ENCODE measurements around the gene LMF1. TPM values are rescaled to one million over a fixed set of nuclear protein-coding genes. Genes with fewer than 3 reads are reported as not detected.

Gene LMF1
- total RNA-seq, 1 donor from 2014 or later = 11.4 TPM

DNA sequence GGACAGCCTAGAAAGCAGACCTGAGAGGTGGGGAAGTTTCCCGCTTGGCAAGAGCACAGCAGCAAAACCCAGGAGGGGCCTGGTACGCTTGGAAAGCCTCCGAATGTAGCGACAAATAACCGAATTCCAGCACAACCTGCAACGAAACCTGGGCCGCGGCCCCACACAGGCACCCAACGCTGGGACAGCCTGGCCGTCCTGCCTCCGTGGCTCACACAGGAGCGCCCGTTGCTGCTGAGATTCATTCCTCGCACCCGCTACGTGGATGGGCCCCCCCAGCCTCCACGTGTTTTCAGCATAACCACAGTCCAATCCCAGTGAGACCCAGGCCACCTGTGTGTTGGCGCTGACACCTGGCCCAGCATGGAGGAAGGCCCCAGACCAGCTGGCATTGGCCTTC is 42.9 kb downstream of the LMF1 start:
- no peak for ATAC-seq

DNA sequence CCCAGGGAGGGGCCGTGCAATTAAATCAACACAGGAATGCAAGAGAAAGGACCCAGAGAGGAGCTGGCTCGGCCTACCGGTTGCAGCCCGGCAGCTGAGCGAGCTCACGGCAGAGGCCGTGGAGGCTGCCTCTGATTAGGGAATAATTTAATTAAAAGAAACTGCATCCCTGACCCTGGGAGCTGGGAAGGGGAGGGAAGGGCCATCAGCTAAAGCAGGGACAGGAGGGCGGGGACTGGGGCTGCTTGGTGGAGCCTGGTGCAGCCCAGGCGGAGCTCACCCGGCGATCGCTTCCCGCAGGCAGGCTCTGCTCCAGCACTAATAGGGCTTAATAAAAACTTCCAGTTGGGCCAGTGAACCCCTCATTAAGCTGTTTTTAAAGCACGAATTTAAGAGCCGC is 43.4 kb downstream of the LMF1 start:
- no peak for ATAC-seq

DNA sequence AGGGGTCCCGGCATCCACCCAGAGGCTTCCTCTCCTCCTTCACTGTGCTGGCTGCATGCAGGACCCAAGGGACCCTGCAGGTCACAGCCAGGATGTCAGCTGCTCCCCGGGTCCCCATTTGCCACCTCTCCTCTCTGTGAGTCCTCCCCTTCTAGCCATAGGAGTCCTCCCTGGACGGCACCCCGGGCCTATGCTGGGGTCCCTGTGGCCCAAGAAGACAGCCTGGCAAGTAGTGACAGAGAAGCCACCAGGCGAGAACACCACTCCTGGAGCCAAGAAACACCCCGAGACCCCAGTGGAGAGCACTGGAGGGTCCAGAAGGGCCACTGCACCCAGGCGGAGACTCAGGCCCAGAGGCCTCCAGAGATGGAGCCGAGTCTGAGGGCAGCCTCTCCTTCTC is 44.1 kb downstream of the LMF1 start:
- ATAC-seq = no peak

DNA sequence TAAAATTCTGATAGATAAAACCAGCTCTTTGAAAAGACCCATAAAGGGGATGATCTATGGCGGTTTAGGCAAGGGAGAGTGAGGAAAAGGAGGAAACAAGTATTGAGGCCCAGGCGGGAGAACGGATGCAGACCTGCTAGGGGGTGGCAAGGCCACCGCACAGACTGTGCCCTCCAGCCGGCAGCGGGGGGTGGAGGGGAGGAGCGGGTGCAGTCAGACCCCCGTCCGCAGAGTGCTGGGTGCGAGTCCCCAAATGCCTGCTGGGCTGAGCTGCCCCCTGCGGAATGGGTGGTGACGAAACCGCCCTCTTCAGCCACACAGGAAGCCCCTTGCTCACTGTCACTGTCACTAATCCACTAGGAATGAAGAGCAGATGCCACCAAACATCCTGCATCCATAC is 46.0 kb downstream of the LMF1 start:
- no peak for ATAC-seq

DNA sequence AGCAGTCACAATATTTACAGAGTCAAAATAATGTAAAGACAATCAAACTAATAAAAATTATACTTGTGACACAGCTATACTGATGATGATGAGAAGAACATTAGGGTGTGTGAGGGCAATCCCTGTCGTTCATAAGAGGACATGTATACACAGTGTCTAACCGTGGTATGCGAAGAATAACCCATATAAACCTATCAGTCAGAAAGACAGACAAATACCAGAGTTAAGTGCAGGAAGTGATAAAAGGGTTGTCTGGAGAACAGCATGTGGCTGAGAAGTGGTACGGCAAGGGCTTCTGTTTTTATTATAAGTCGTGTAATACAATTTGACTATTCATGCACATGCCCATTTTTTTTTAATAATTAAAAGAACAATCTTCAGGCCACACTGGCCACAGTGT is 46.7 kb downstream of the LMF1 start:
- ATAC-seq = no peak

DNA sequence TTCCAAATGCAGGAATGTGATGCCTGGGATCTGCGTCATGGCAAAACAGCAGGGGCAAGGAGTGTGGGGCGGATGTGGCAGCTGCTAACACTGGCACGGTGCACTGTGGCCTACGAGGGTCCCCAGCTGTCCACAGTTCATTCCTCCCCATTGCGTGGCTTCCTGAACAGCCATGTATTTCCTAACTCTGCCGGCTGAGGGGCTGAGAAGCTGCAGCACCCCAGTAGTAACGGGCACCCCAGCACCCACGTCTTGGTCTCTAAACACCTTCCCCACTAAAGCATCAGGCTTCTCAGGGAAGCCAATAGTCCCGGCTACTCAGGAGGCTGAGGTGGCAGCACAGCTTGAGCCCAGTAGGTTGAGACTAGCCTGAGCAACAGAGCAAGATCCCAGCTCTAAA is 47.6 kb downstream of the LMF1 start:
- no peak for ATAC-seq

DNA sequence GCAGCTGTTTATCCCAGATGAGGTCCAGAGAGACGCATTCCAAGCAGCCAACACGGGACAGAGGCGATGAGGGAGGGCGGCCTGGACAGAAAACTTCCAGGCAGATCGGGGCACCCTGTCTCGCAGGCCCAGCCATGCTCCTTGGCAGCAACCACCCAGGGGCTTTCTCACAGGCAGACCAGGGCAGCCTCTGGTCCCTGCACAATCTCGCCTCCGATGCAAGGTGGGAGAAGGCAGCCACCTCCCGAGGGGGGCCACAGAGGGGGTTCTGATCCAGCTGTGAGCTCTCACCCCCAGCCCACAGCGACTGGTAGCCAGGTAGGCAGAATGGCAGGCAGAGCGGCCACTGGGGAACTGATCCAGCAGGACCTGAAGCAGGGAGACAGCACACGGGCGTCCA is 48.7 kb downstream of the LMF1 start:
- ATAC-seq = no peak

DNA sequence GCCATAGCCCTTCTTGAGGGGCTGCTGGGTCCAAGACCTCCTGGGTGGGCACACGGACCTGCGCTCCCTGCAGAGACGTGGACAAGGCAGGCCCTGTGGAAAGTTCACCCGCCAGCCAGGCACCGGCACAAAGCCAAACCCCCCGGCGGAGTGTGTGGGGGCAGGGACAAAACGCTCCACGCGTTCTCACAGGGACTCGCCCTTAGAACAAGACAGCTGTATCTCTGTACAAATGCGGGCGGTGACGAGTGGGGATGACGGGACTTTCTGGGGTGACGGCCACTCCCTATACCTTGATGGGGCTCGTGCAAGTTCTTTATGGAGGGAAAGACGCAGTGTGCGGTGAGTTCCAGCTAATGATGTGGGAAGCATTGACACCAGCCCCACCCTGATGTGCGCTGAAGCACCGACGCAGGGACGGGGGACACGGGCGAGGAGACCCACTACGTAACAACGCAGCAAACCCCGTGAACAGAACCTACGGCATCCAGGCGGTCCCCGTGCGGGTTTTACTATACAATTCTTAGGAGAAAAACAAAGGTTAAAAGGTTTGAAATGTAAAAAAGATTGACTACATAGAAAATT is 49.4 kb downstream of the LMF1 start:
- no peak for ATAC-seq

DNA sequence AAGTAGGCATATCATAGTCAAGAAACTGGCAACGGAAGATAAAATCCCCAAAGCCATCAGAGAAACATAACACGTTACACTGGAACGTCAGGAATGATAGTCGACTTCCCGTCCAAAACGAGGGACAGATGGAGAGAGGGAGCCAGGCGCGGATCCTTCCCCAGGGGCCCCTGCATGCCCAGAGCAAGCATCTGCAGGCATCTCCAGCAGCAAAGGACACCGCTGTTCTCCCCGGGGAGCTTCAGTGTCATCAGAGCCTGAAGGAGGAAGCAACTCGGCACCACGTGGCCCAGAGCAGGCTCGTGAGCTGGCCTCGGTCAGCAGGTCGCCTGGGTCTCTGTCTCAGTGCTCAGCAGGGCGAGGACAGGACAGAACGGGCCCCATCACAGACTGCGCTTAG is 50.1 kb downstream of the LMF1 start:
- ATAC-seq = no peak

DNA sequence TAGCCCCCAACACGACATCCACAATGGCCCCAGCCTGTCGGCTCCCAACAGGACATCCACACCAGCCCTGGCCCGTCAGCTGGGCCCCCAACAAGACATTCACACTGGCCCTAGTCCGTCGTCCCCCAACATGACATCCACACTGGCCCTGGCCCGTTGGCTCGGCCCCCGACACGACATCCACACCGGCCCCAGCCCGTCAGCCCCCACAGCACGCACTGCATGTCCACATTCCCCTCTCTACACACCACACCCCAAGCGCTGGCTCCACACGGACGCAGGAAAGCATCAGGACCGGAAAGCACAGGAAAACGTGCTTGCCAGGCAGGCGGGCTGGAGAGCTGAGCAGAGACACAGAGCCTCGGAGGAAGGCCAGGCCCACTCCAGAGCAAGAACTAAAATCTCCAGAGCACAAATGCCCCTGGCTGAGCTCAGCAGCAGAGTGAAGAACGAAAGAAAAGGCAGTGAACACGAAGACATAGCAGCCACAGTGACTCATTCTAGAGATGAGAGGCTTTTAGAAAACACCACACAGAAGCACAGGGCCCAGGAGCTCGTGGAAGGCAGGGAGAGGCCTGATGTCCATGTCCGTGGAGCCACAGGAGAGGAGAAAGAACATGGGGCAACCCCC is 50.6 kb downstream of the LMF1 start:
- ATAC-seq = no peak

DNA sequence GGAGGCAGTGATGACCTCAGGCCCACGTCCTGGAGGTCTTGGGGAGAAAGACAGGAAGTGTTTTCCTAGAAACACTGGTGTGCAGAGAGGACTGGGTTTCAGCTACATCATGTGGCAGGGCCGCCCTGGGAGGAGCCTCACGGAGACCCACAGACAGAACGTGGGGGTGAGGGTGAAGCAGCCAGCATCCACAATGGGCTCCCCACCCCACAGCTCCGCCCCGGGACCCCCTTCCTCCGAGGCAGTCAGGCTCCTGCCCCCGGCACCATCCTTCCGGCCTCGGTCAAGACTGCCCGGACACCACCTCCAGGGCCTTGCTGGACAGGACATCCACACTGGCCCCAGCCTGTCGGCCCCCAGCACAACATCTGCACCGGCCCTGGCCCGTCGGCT is 51.1 kb downstream of the LMF1 start:
- no peak for ATAC-seq

DNA sequence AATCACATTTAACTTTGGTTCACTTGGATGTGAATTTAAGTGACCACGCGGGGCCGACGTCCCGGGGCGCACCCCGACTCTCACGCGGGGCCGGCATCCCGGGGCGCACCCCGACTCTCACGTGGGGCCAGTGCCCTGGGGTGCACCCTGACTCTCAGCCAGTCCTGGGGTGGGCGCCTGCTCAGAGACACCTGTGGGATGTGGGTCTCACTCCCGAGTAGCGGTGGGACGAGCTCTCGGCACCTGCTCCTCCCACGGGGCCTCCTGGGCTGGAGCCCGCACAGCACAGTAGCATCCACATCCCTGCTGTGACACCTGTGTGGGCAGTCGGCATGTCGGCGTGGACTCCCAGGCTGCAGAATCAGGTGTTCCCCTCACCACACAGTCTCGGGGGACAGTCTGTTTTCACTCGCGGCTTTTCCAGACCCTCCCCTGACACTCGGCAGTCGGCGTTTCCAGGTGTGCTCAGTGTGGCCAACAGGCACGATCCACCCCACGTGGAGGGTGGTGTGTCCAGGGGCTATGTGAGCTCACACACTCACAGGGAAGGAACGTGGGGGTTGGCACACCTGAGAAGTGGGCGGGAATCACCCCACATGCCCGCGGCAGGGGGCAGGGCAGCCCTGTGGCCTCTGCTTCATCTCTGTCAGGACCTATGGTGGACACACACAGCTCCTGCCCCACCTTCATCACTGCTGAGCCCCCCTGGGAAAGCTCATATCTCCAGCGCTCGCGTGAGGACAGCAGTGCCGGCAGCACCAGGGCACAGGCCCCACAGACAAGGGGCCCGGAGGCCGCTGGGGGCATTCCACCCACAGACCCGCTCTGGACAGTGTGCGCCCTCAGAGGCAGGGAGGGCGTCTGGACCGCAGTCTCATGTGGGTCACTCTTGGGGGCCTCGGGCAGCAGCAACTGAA is 51.8 kb downstream of the LMF1 start:
- no peak for ATAC-seq

DNA sequence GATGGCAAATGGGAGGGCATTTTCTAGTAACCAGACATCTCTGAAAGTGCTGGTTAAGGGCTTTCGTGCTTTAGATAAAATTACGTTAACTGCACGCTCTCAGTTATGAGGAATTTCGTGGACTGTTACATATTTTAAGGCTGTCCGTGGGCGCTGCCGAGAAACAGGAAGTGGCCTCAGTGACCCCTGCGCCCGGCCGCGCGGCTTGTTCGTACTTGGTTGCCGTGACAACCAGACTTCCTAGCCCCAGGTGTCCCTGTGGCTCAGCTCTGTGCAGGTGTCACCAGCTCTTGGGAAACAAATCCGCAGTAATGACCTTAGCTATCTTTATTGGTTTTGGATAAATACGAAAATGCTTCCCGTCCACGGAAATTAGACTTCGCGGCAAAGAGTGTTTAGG is 52.7 kb downstream of the LMF1 start:
- no peak for ATAC-seq

DNA sequence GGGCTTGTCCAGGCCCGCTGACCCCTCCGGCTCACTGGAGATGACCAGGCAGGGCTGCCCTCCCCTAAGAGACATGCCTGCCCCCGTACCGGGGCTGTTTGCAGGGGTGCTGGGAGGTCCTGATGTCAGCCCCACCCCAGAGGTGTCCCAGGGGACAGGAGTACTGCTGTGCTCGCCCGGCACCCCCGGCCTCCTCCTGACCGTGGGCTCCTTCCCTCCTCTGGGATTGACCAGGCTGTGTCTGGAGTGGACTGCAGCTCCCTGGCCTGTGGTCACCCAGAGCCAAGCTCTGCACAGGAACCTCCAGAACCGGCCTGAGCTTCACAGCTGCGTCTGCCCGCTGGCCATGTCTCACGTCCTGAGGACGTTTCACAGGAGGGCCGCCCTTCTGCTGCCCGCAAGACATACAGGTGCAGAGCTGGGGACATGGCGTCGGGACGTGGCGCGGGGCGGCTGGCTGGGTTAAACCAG is 53.2 kb downstream of the LMF1 start:
- no peak for ATAC-seq

DNA sequence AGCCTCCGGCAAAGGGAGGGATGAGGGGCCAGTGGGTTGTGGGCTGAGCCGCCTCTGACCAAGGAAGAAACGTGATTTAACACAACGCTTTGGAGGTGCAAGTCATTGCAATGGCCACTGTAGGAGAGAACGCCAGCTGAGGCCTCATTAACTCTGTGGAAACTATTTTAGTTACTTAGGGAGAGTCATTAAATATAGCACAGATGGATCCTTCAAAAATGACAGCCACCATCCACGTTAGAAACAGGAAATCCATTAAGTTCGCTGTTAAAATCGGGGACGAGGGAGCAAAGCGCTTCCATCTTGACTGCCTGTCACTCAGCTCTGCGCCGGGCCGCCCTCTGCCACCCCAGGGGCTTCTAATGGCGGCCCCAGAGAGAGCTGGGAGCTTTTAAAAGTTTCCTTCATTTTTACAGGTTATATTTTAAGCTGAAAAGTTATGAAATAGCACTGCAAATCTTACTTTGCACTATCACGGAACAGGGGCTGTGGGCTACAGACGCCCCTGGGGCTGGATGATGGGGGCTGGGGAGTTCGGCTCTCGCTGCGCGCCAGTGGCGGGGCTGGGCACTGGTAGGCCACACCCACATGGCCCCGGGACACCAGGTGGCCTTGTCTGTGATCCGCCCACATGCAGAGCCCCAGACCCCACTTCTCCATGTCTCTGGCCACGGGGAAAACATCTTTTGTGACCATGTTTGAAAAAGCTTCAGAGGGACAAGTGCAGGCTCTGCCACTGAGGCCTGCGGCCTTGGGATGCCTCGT is 54.6 kb downstream of the LMF1 start:
- no peak for ATAC-seq

DNA sequence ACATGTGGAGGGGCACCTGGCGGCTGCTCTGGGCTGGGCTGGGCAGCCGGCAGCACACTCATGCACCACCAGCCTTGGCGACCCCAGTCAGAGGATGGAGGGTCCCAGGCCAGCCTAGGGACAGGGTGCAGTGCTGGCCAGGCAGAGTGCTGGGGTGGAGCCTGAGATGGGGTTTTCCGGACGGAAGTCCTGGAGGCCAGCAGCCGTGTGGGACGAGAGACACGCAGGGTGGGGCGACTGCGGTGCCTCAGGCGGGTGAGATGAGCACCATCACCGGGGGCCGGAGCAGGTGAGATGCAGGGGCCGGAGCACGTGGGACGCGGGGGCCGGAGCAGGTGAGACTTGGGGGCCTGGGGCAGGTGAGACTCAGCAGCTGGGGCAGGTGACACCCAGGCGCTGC is 55.2 kb downstream of the LMF1 start:
- ATAC-seq = no peak

DNA sequence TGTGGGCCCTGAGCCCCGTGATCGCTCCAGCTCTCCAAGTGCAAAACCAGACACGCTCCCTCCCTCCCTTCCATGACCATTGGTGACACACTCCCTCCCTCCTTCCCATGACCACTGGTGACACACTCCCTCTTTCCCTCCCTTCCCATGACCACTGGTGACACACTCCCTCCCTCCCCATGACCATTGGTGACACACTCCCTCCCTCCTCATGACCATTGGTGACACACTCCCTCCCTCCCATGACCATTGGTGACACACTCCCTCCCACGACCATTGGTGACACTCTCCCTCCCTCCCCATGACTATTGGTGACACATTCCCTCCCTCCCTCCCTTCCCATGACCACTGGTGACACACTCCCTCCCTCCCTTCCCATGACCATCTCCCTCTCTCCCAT is 56.3 kb downstream of the LMF1 start:
- peak; percentile 67 for ATAC-seq

DNA sequence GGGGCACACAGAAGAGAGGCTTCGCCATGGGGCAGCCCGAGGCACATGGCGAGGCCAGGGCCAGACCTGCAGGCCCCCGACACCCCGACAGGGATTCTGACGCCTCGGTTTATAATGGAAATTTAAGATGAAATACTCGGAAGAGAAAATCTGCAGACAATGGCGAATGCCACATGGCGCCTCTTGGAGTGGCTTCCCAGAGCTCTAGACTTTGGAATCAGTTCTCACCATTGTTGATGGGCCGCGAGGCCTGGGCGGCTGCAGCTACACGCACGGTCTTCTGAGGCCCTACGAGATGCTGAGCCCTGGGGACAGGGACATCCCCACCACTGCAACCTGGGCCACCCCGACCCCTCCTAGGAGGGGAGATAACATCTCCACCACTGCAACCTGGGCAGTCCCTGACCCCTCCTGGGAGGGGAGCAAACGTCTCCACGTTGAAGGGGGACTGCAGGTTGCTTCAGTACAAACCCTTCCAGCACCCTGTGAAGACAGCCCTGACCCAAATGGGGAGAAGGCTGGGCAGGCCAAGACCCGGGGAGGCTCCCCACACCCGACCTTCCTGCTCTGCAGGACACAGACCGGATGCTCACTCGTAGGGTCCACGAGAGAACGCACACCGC is 56.9 kb downstream of the LMF1 start:
- no peak for ATAC-seq

DNA sequence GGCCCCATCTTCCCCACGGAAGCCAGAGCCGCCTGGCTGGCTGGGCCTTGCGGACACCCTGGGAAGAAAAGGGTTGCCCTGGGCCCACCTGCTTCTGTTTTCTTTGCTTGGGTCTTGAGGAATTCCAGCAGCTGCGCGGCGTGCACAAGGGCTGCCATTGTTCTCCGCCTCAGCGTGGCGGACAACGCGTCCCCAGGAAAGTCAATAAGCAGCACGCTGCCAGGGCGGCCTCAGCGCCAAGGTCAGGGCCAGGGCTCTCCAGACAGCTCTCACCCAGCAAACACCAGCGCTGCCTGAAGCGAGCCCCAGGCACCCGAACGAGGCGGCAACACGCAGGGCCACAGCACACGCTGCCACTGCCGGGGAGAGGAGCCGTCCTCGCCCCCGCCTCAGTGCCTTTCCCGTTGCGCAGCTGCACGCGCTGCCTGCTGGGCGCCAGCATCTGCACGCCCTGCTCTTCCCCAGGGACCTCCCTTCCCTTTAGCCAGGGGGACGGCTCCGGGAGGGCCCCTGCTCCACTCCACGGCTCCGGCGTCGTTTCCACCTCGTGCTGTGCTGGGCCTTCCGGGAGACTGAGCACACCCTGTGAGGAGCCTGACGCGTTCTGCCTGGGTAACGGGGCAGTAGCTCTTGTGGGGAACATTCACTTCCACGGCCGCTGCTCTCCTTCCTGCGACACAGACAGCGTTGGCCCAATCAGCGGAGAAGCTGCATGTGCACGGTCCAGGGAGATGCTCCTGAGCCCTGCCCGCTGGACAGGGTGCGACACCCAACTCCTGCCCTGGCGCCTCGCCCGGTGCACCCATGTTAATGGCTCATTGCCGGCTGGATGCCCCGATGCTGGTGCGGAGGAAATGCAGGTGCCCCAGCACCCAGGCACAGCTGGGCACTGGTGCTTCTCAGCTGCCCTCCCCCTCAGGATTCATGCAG is 57.8 kb downstream of the LMF1 start:
- ATAC-seq = no peak

DNA sequence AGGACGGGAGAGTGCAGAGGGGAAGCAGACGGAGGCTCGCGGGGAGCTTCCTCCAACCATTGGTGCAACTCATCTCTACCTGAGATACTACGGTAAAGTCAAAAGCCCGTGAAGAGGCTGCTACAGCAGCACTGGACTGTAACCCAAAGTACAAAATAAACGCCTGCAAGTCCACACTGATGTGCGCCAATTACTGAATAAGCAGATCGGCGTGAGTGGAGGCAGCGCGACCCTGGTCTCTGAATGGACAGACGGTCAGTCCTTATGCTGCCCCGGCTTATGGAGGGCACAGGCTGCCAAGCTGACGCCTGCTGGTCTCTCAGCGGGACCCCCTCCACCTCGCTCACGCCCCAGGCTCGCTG is 58.5 kb downstream of the LMF1 start:
- no peak for ATAC-seq

DNA sequence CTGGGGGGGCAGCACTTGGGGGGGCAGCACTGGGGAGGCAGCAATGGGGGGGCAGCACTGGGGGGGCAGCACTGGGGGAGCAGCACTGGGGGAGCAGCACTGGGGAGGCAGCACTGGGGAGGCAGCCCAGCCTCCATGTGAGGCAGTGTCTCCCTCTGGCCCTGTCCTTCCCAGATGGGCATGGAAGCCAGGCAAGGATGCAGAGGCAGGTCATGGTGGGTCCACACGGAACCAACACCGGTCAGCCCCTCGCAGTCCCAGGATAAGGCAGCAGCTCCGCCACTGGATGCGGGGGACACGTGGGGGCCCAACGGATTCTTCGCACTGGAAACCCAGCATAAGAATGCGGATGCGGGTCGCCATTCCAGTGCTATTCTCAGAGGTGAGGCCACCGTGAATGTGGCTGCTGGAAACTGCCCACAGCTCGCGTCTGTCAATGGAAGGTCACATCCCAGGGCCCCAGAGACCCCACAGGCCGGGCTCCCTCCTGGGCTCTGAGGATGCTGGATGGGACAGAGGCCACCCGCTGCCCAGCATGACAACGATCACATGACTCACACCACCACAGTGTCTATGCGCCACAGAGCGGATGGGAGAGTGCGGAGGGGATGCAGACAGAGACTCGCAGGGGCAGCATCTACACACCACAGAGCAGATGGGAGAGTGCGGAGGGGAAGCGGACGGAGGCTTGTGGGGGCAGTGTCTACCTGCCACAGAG is 59.0 kb downstream of the LMF1 start:
- no peak for ATAC-seq

Measured in esophagus mucosa (tissue), 1 donor.